GM13976 (cell line): ENCODE measurements around the gene ZMYM4.
"Not testable (repeated sequence)": the region's sequence is repeated elsewhere in the genome, so short reads cannot be mapped to it uniquely, and the experiment has no call there.

ENCODE experiments used
- DNase-seq: peaks from one replicate; pipeline ENCODE4 v3.0.0; 2012; ENCODE audit warnings: low spot score
- in situ Hi-C: fragments of 300-500 bp; cut with MboI; formaldehyde crosslinking; loops from one replicate; pipeline ENCODE4 v1.12.0; 2022; ENCODE audit warnings: low sequenced_read_pairs, mixed read lengths, inconsistent platforms; ENCODE audit not compliant: unreplicated experiment
- TF ChIP-seq, protein P1 (sequence below): IDR thresholded peaks from 2 replicates; pipeline ENCODE4 v1.5.1; 2012; ENCODE audit warnings: borderline replicate concordance, mild to moderate bottlenecking; ENCODE audit not compliant: insufficient read depth; ENCODE audit errors: extremely low read depth, missing control alignments, control extremely low read depth

The ZMYM4 gene

GRCh38 chr1:35231287-35231686 is 37.2 kb upstream of the ZMYM4 start:
- DNase-seq: no peak
- in situ Hi-C loops: no loop called here
- TF ChIP-seq, protein P1, sequence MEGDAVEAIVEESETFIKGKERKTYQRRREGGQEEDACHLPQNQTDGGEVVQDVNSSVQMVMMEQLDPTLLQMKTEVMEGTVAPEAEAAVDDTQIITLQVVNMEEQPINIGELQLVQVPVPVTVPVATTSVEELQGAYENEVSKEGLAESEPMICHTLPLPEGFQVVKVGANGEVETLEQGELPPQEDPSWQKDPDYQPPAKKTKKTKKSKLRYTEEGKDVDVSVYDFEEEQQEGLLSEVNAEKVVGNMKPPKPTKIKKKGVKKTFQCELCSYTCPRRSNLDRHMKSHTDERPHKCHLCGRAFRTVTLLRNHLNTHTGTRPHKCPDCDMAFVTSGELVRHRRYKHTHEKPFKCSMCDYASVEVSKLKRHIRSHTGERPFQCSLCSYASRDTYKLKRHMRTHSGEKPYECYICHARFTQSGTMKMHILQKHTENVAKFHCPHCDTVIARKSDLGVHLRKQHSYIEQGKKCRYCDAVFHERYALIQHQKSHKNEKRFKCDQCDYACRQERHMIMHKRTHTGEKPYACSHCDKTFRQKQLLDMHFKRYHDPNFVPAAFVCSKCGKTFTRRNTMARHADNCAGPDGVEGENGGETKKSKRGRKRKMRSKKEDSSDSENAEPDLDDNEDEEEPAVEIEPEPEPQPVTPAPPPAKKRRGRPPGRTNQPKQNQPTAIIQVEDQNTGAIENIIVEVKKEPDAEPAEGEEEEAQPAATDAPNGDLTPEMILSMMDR: no peak

- DNase-seq, in situ Hi-C loops: not testable (repeated sequence)
Observed at GRCh38 chr1:35236772-35237171, 31.7 kb upstream of the ZMYM4 start.

DNA sequence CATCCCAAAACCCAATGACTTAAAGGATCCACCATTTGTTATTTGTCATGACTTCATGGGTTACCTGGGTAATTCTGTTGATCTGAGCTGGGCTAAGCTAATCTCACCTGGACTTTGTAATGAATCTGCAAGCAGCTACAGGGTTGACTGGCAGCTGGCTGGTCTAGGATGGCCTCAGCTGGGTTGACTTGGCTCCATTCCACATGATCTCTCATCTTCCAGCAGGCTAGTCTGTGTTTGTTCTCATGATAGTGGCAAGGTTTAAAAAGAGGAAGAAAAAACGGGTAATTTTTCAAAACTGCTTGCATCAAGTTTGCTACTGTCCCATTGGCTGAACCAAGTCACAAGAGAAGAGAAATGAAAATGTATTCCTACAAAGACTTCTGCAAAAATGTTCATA is 24.8 kb upstream of the ZMYM4 start:
- no peak for DNase-seq
- TF ChIP-seq, protein P1: no peak
- in situ Hi-C loops: no loop called here

- no peak for DNase-seq
- in situ Hi-C loops: no loop called here
- TF ChIP-seq, protein P1: no peak
Observed at GRCh38 chr1:35247256-35247655, 21.3 kb upstream of the ZMYM4 start.

DNA sequence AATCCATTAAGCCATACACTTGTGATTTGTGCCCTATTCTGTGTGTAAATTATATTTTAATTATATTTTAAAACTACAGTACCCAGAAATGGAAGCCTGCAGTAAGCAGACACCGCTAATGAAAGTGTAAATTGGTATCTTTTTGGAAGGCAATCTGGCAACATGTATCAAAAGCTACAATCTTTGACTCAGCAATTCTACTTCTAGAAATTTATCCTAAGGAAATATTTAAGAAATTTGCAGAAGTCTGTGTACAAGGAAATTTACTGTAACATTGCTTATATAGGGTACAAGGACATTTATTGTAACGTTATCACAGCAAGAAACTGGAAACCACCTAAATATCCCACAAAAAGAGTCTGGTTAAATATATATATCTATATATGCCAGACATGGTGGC is 14.6 kb upstream of the ZMYM4 start:
- no peak for DNase-seq
- TF ChIP-seq, protein P1: no peak
- in situ Hi-C loops: no loop called here

DNA sequence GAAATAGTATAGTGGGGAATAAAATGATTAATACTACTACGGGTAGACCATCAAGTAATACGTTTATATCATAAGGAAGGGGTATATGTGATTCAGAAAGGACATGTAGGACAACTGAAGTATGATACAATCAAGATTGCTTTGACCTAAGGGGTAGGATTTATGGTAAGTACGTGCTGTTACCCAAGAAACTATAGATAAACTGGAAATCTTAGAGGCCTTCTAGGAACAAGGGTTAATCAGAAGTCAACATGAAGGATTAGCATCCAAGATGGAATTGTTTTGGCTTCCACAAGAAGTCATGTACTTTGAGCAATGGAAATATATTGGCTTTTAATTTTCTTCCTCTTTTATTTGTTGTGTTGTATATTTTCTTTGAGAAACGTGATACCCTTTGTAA is 13.2 kb upstream of the ZMYM4 start:
- DNase-seq: no peak
- TF ChIP-seq, protein P1: no peak
- in situ Hi-C loops: no loop called here

GRCh38 chr1:35259561-35259960 is 8.9 kb upstream of the ZMYM4 start:
- TF ChIP-seq, protein P1: no peak
- no peak for DNase-seq
- in situ Hi-C loops: no loop called here
